22Rv1 (cell line): ENCODE results near the gene PGK1.
A peak's percentile ranks its signal among the peaks of the same experiment; 100 is the strongest.
"Not testable (repeated sequence)": the region's sequence is repeated elsewhere in the genome, so short reads cannot be mapped to it uniquely, and the experiment has no call there.

Source experiments
- H3K27ac ChIP-seq: fragments of 450-650 bp; 2 replicates; pipeline ENCODE4 v1.5.1; 2017
- ZFX ChIP-seq: fragments of 450-650 bp; IDR thresholded peaks from 2 replicates; pipeline ENCODE4 v1.6.1; 2017; ENCODE audit warnings: antibody characterized with exemption, borderline replicate concordance
- TF ChIP-seq, protein P1 (sequence below): fragments of 450-650 bp; IDR thresholded peaks from 2 replicates; pipeline ENCODE4 v1.5.1; 2017; ENCODE audit warnings: mild to moderate bottlenecking

The PGK1 gene

GRCh38 chrX:78118628-78119027 is 14.6 kb downstream of the PGK1 start:
- no peak for TF ChIP-seq ZFX
- TF ChIP-seq, protein P1, sequence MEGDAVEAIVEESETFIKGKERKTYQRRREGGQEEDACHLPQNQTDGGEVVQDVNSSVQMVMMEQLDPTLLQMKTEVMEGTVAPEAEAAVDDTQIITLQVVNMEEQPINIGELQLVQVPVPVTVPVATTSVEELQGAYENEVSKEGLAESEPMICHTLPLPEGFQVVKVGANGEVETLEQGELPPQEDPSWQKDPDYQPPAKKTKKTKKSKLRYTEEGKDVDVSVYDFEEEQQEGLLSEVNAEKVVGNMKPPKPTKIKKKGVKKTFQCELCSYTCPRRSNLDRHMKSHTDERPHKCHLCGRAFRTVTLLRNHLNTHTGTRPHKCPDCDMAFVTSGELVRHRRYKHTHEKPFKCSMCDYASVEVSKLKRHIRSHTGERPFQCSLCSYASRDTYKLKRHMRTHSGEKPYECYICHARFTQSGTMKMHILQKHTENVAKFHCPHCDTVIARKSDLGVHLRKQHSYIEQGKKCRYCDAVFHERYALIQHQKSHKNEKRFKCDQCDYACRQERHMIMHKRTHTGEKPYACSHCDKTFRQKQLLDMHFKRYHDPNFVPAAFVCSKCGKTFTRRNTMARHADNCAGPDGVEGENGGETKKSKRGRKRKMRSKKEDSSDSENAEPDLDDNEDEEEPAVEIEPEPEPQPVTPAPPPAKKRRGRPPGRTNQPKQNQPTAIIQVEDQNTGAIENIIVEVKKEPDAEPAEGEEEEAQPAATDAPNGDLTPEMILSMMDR: no peak
- H3K27ac ChIP-seq: no peak overlapping the region

DNA sequence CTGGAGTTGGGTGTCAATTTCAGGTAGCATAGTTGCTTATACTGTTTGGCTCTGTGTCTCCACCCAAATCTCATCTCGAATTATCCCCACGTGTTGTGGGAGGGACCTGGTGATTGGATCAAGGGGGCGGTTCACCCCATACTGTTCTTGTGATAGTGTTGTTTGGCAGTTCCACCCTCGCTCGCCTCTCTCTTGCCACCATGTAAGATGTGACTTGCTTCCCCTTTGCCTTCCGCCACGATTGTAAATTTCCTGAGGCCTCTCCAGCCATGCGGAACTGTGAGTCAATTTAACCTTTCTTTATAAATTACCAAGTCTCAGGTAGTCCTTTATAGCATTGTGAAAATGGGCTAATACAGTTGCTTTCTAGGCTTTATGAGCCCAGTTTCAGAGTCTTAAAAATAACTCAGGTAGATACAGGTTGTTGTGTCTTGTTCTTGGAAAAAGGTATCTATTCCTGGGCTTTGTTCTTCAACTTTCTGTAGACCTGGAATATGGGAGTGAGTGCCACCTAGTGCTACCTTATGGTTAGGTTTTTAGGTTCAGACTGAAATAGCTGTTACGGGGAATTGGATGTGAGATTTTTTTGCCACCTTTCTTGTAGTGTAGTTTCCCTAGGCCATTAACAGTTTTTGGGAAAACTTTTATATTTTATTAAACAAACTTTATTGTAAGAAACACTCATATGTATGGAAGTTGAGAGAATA is 15.6 kb downstream of the PGK1 start:
- no peak overlapping the region for H3K27ac ChIP-seq

DNA sequence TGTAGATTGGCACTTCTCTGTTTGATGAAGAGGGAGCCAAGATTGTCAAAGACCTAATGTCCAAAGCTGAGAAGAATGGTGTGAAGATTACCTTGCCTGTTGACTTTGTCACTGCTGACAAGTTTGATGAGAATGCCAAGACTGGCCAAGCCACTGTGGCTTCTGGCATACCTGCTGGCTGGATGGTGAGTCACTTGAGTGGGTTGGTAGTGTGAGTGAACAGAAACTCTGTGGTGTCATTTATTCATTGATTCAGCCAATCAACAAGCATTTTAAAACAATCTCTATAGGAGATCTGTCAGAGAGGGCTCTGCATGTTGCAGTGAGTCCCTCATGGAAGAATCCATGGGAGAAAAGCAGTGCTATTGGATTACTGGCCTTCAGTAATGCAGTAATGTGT is 19.1 kb downstream of the PGK1 start:
- H3K27ac ChIP-seq: no peak overlapping the region
- no peak for TF ChIP-seq ZFX
- TF ChIP-seq, protein P1: no peak

More for the DNA sequence above, 15.6 kb downstream of the PGK1 start:
- TF ChIP-seq, protein P1: peak; percentile 35
- no peak for TF ChIP-seq ZFX

DNA sequence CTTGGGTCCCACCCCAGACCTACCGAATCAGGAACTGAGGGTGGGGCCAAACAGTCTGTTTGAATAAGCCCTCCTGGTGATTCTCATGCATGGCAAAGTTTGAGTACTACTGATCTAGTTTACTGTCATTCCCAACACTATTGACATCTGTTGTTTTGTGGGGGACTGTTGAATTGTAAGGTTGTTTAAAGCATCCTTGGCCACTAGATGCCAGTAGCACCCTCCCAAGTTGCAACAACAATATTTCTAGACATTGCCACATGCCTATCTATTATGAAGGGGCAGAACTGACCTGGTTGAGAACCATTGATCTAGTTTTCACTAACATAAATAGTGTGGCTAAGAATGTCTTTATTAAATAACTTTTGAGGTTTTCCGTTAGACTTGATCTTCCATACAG is 20.3 kb downstream of the PGK1 start:
- TF ChIP-seq ZFX: no peak
- TF ChIP-seq, protein P1: 0 out of 2 replicates have a peak, but pooled peaks have one; percentile 5

DNA sequence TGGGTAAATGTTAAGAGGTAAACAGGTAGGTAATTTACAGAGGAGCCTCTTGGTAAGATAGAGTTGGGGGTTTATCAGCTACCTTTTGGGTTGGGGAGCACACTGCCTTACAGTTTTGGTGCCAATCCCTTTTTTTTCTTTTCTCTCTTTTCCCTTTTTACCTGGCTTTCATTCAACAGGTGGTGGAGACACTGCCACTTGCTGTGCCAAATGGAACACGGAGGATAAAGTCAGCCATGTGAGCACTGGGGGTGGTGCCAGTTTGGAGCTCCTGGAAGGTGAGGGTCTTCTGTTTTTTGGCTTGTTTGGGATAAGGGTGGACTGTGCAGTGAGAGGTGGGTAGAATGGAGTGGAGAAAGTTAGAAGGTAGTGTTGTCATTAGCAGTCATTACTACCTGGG is 21.1 kb downstream of the PGK1 start:
- no peak for TF ChIP-seq ZFX
- TF ChIP-seq, protein P1: no peak
- no peak overlapping the region for H3K27ac ChIP-seq

More for the DNA sequence above, 20.3 kb downstream of the PGK1 start:
- no peak overlapping the region for H3K27ac ChIP-seq

DNA sequence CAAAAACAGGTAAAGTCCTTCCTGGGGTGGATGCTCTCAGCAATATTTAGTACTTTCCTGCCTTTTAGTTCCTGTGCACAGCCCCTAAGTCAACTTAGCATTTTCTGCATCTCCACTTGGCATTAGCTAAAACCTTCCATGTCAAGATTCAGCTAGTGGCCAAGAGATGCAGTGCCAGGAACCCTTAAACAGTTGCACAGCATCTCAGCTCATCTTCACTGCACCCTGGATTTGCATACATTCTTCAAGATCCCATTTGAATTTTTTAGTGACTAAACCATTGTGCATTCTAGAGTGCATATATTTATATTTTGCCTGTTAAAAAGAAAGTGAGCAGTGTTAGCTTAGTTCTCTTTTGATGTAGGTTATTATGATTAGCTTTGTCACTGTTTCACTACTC is 21.7 kb downstream of the PGK1 start:
- H3K27ac ChIP-seq: not testable (repeated sequence)

- TF ChIP-seq, protein P1: no peak
- no peak overlapping the region for H3K27ac ChIP-seq
Measured at GRCh38 chrX:78129714-78130113, 25.7 kb downstream of the PGK1 start.

DNA sequence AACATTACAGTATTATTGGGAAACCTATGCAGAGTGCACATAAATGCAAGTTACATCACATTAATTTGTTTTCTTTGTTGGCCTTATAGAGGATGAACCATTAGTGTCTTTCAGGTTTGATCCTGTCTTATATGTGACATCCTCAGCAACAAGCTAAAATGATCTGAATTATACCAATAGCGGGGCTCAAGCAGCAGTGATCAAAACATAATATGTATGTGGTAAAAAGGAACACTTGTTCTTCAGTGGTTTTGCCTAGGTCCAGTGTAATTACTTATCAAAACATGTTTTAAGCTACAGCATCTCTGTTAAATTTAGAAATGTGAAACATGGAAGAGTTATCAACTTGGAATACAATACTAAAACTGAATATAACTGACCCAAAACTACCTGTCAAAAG is 26.3 kb downstream of the PGK1 start:
- no peak overlapping the region for H3K27ac ChIP-seq
- no peak for TF ChIP-seq ZFX
- TF ChIP-seq, protein P1: no peak
